Measurements from ENCODE around the gene FAAP20.

DNA sequence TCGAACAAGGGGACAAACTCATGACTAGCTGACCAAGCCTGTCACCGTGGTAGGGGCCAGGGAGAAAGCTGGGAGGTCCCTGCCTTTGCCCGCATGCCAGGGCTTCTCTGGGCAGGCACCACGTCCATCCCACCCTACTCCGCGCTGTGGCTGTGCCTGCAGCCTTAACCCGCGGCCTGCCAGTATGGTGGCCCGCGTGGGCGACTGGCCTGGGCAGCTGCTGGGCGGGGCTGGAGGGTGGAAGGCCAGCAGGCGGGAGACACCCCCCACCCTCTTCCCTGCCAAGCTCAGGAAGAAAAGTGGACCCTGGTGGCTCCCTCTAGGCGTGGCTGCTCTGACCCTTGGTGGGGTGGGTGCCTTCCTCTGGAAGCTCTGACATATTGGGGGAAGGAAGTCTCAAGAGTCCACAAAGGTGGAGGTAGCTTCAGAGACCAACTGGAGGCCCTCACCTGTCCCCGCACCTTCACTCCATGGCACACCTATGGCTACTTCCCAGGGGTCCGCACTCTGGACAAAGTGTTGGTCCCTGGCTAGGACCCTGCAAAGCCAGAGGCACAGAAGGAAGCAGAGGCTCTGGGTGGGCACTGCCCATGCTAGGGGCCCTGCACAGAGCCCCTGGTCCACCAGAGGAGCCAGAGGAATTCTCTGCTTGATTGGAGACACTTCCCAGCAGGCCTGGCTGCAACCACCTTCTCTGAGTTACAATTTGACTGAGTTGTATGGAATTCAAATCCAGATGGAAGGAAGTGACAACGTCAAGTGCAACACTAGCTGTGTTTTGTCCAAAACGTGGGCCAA, 30.3 kb upstream of the FAAP20 start:
- TF ChIP-seq, protein P1, sequence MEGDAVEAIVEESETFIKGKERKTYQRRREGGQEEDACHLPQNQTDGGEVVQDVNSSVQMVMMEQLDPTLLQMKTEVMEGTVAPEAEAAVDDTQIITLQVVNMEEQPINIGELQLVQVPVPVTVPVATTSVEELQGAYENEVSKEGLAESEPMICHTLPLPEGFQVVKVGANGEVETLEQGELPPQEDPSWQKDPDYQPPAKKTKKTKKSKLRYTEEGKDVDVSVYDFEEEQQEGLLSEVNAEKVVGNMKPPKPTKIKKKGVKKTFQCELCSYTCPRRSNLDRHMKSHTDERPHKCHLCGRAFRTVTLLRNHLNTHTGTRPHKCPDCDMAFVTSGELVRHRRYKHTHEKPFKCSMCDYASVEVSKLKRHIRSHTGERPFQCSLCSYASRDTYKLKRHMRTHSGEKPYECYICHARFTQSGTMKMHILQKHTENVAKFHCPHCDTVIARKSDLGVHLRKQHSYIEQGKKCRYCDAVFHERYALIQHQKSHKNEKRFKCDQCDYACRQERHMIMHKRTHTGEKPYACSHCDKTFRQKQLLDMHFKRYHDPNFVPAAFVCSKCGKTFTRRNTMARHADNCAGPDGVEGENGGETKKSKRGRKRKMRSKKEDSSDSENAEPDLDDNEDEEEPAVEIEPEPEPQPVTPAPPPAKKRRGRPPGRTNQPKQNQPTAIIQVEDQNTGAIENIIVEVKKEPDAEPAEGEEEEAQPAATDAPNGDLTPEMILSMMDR (IDR thresholded peaks at IDR 0.05): no peak
- no peak for TF ChIP-seq EZH2 (IDR thresholded peaks at IDR 0.05; ENCODE audit: borderline replicate concordance, insufficient read depth, low read depth, low read length, poor library complexity, severe bottlenecking)

Measured in B cell (primary cell).